Activated CD8-positive, alpha-beta T cell treated with anti-CD3 and anti-CD28 coated beads for 36 hours (primary cell): ENCODE measurements around the gene RFNG. TPM values are rescaled to one million over a fixed set of nuclear protein-coding genes. Genes with fewer than 3 reads are reported as not detected.

Experiments
- ATAC-seq: fragments of 200-7000 bp; cut with Tn5 transposase; one replicate; pipeline ENCODE4 v1.10.0; 2021; ENCODE audit warnings: mild to moderate bottlenecking, moderate library complexity
- CTCF ChIA-PET: fragments of 350-600 bp; sonication (Branson Sonifier 250); formaldehyde crosslinking; loops from one replicate; lab custom pipeline; 2021; ENCODE audit warnings: antibody characterized with exemption; lab: Charles Lee
- POLR2A ChIA-PET: fragments of 350-600 bp; sonication (Branson Sonifier 250); formaldehyde crosslinking; loops from one replicate; lab custom pipeline; 2021; ENCODE audit warnings: antibody characterized with exemption; lab: Charles Lee
- DNase-seq: peaks from one replicate; pipeline ENCODE4 v3.0.0-alpha.2; 2020
- H3K27ac Mint-ChIP-seq: one replicate; pipeline ENCODE4 v1.8.0; 2021; ENCODE audit warnings: mild to moderate bottlenecking, mixed read lengths
- H3K27me3 Mint-ChIP-seq: one replicate; pipeline ENCODE4 v1.8.0; 2021; ENCODE audit warnings: mixed read lengths
- H3K36me3 Mint-ChIP-seq: one replicate; pipeline ENCODE4 v1.8.0; 2021; ENCODE audit warnings: low read depth, mixed read lengths
- H3K4me1 Mint-ChIP-seq: one replicate; pipeline ENCODE4 v1.8.0; 2021; ENCODE audit warnings: low read depth, mixed read lengths
- H3K4me3 Mint-ChIP-seq: one replicate; pipeline ENCODE4 v1.8.0; 2021; ENCODE audit warnings: mild to moderate bottlenecking, moderate library complexity, mixed read lengths
- H3K9me3 Mint-ChIP-seq: one replicate; pipeline ENCODE4 v1.8.0; 2021; ENCODE audit warnings: mixed read lengths
- CTCF ChIP-seq: fragments of 200-600 bp; IDR thresholded peaks from one replicate; pipeline ENCODE4 v1.8.0; 2022; ENCODE audit warnings: antibody characterized with exemption, mild to moderate bottlenecking
- intact Hi-C: fragments of 100-400 bp; cut with micrococcal nuclease; formaldehyde crosslinking; loops from one replicate; pipeline ENCODE4 v1.10.0; 2022
- total RNA-seq, 2 experiments: library from RNA; stranded (reverse); gene quantifications; one replicate each; pipeline ENCODE4 v1.2.3, GENCODE V29; 2021

The RFNG gene
- 10 to 100 TPM; 14.2 to 15.3 TPM for total RNA-seq

GRCh38 chr17:82051776-82052637 lies at the start of gene RFNG, which contains the start of gene GPS1:
TSS of gene RFNG (minus strand) at chr17:82051811. CDS start at chr17:82051766, 45 bp downstream.
TSS of gene GPS1 (plus strand) at chr17:82051898. CDS start at chr17:82051932, 34 bp downstream.
- Mint-ChIP-seq H3K4me3 (peak within 1 kb of the TSS; percentile 82), H3K27me3 (no peaks in the 10 kb centered on the region), H3K27ac (peak within 1 kb of the TSS; percentile 75), H3K4me1 (peaks cover 21% of the 10 kb centered on the region), H3K36me3 (peaks cover 2% of the 10 kb centered on the region), H3K9me3 (no peaks in the 10 kb centered on the region)
- DNase-seq (peak; percentile 89), ATAC-seq (peak; percentile 92)
- intact Hi-C loops, result no loop called here
- no peak for TF ChIP-seq CTCF
- ChIA-PET POLR2A (interaction anchor here (1.3 to 9.3 kb wide), 3 partner anchors 12 to 40 kb away, joined by 4 to 98 read pairs (median 4); partner anchors contain the start of gene DUS1L), CTCF (interaction anchor here (1.0 to 2.0 kb wide), 4 partner anchors 22 to 102 kb away, joined by 3 to 11 read pairs (median 3); no protein-coding TSS in a partner anchor)

GRCh38 chr17:82101301-82101715 lies 49.7 kb upstream of the RFNG start:
- H3K4me3 Mint-ChIP-seq, result peak overlapping the region; percentile 15
- peaks cover 18% of the 10 kb centered on the region for H3K4me1 Mint-ChIP-seq
- CTCF ChIA-PET, result interaction anchor here (1.3 kb wide), 1 partner anchor 9 kb away, joined by 4 read pairs; no protein-coding TSS in a partner anchor
- TF ChIP-seq CTCF, result no peak
- POLR2A ChIA-PET, result interaction anchor here (0.6 kb wide), 1 partner anchor 253 kb away, joined by 3 read pairs; no protein-coding TSS in a partner anchor
- peak overlapping the region; percentile 66 for H3K27ac Mint-ChIP-seq
- H3K27me3 Mint-ChIP-seq, result no peaks in the 10 kb centered on the region
- no peak for DNase-seq
- peaks cover 14% of the 10 kb centered on the region for H3K36me3 Mint-ChIP-seq
- intact Hi-C loops, result no loop called here
- no peaks in the 10 kb centered on the region for H3K9me3 Mint-ChIP-seq
- no peak for ATAC-seq

- intact Hi-C loops, result no loop called here
- H3K27ac Mint-ChIP-seq, result peak overlapping the region; percentile 90
- CTCF ChIA-PET, result interaction anchor here (1.3 to 2.0 kb wide), 2 partner anchors 9 to 79 kb away, joined by 4 to 6 read pairs; no protein-coding TSS in a partner anchor
- POLR2A ChIA-PET, result interaction anchor here (0.6 to 1.4 kb wide), 2 partner anchors 50 to 253 kb away, joined by 3 read pairs; no protein-coding TSS in a partner anchor
- no peaks in the 10 kb centered on the region for H3K27me3 Mint-ChIP-seq
- peaks cover 18% of the 10 kb centered on the region for H3K36me3 Mint-ChIP-seq
- peak overlapping the region; percentile 80 for H3K4me3 Mint-ChIP-seq
- H3K4me1 Mint-ChIP-seq, result peaks cover 19% of the 10 kb centered on the region
- ATAC-seq, result no peak
- no peak for DNase-seq
- TF ChIP-seq CTCF, result no peak
- no peaks in the 10 kb centered on the region for H3K9me3 Mint-ChIP-seq
These were observed 49.1 kb upstream of the RFNG start for GRCh38 chr17:82100502-82101298.

- no peak for ATAC-seq
- TF ChIP-seq CTCF, result no peak
These were observed 47.5 kb upstream of the RFNG start for GRCh38 chr17:82098939-82099763.

More at GRCh38 chr17:82098939-82099763, 47.5 kb upstream of the RFNG start:
- peak overlapping the region; percentile 80 for H3K4me3 Mint-ChIP-seq
- POLR2A ChIA-PET, result interaction anchor here (0.6 to 4.3 kb wide), 11 partner anchors 8 to 168 kb away, joined by 3 to 16 read pairs (median 4); partner anchors contain the start of gene DUS1L
- peaks cover 24% of the 10 kb centered on the region for H3K36me3 Mint-ChIP-seq
- H3K27me3 Mint-ChIP-seq, result no peaks in the 10 kb centered on the region
- peaks cover 16% of the 10 kb centered on the region for H3K4me1 Mint-ChIP-seq
- peak overlapping the region; percentile 90 for H3K27ac Mint-ChIP-seq
- intact Hi-C loops, result no loop called here
- H3K9me3 Mint-ChIP-seq, result no peaks in the 10 kb centered on the region
- DNase-seq, result no peak
- CTCF ChIA-PET, result interaction anchor here (0.8 to 2.0 kb wide), 7 partner anchors 7 to 140 kb away, joined by 3 to 10 read pairs (median 4); no protein-coding TSS in a partner anchor
